Measurements from ENCODE around the gene NKX2-1. TPM values are rescaled to one million over a fixed set of nuclear protein-coding genes. Genes with fewer than 3 reads are reported as not detected.

NKX2-1 gene
- polyA plus RNA-seq, 1 donor from 2014 or later, result 1.5 TPM

DNA sequence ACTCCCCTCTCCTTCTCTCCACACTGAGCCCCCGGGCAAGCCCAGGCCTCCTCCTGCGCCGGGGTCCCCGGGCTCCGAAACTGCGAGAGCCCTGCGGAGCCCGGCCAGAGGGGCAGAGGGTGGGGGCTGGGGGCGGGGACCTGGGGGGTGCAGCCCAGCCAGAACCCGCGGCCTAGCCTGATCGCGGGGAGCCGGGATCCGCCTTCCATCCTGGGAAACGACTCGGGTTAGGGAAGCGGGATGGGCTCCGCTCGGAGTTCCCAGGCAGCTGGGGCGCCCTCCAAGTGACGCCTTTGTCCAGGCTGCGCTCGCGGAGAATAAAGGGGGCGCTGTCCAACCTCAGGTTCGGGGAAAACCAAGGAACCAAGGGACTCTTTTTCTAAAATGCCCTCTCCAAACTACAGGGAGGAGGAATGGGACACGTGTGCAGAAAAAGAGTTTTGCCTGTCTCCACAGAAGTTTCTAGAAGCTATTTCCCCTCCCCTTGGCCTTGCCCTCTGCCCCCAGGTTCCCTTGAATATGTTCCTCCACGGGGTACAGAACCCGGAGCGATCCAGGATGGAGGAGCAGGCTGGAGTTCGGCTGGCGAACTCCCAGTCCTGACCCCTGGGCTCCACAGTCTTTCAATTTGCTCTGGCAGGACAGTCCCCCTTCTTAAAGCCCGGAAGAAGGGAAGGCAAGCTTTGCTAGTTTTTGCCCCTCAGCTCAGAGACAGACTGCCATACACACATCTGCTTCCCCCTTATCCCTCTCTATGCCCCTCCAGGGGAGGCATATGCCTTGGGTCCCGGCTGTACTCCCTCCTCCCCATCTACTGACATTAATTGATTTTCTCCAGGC, 13.9 kb downstream of the NKX2-1 start:
- no peak overlapping the region for H2AFZ ChIP-seq (ENCODE audit: low read depth, low read length)
- TF ChIP-seq REST (IDR thresholded peaks at IDR 0.05; ENCODE audit: borderline replicate concordance), result no peak
- TF ChIP-seq SMC3 (conservative IDR thresholded peaks at IDR 0.05; ENCODE audit: poor library complexity), result no peak
- no peak for TF ChIP-seq EZH2 (IDR thresholded peaks at IDR 0.05; ENCODE audit: borderline replicate concordance, insufficient read depth, low read length, poor library complexity, severe bottlenecking)
- TF ChIP-seq CTCF (IDR thresholded peaks at IDR 0.05; ENCODE audit: poor library complexity, severe bottlenecking), result no peak
- TF ChIP-seq RAD21 (conservative IDR thresholded peaks at IDR 0.05), result no peak
- TF ChIP-seq TAF1 (IDR thresholded peaks at IDR 0.05; ENCODE audit: low read depth), result no peak
- TF ChIP-seq EP300 (conservative IDR thresholded peaks at IDR 0.05; ENCODE audit: poor library complexity, severe bottlenecking), result no peak
- no peak for TF ChIP-seq MXI1 (conservative IDR thresholded peaks at IDR 0.05; ENCODE audit: poor library complexity, severe bottlenecking)
- no peak for TF ChIP-seq POLR2AphosphoS5 (IDR thresholded peaks at IDR 0.05)
- H3K79me2 ChIP-seq (replicated peaks; ENCODE audit: insufficient read depth, low read length), result no peaks in the 10 kb centered on the region
- H3K4me2 ChIP-seq (ENCODE audit: low read length), result no peak overlapping the region
- H3K36me3 ChIP-seq (ENCODE audit: insufficient read depth, low read length), result no peaks in the 10 kb centered on the region
- peaks cover 100% of the 10 kb centered on the region for H3K27me3 ChIP-seq (ENCODE audit: insufficient read depth, low read depth, low read length)
- H3K9me3 ChIP-seq (ENCODE audit: low read length), result peaks cover 4% of the 10 kb centered on the region
- H3K4me3 ChIP-seq (ENCODE audit: low read length), result no peak overlapping the region
- H3K9me2 ChIP-seq (ENCODE audit: insufficient read depth, low read length), result no peaks in the 10 kb centered on the region
- H3K27ac ChIP-seq (ENCODE audit: low read length), result no peak overlapping the region
- H3F3A ChIP-seq (ENCODE audit: insufficient read depth, low read length, poor library complexity, severe bottlenecking), result no peaks in the 10 kb centered on the region
- H4K20me1 ChIP-seq (ENCODE audit: insufficient read depth), result no peaks in the 10 kb centered on the region
- no peak overlapping the region for H3K9ac ChIP-seq (ENCODE audit: low read length)

DNA sequence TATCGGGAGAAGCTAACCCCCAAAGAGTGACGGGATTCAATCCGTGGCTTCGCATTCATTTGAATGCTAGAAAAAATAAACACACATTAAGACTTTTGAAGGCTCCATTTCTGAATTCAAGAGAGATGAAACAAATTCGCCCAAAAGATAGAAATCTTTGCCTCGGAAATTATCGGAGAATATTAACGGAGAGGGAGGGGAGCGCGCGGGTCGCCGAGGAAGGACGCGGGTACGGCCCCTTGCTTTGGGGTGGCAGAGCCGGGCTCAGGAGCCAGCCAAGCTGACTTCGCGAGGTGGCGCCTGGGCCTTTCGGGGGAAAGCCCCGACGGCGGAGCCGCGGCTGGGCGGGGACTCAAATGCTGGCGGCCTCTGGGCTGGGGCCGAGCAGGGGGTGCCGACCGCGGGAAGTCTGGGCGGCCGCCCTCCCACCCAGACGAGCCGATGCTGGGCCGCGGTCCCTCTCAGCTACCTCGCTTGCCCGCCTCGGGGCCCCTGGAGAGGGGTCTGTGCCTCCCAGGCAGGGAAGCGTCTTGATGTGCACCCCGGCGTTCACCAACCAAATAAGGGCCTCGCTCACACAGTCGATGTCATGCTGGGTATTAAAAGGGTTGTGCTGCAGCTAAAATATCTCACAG, 14.7 kb downstream of the NKX2-1 start:
- no peak overlapping the region for H3K27ac ChIP-seq (ENCODE audit: low read length)
- H3K9me3 ChIP-seq (ENCODE audit: low read length), result peaks cover 4% of the 10 kb centered on the region
- no peak overlapping the region for H3K4me2 ChIP-seq (ENCODE audit: low read length)
- H3K4me3 ChIP-seq (ENCODE audit: low read length), result no peak overlapping the region
- no peaks in the 10 kb centered on the region for H3K79me2 ChIP-seq (replicated peaks; ENCODE audit: insufficient read depth, low read length)
- no peaks in the 10 kb centered on the region for H3F3A ChIP-seq (ENCODE audit: insufficient read depth, low read length, poor library complexity, severe bottlenecking)
- H4K20me1 ChIP-seq (ENCODE audit: insufficient read depth), result no peaks in the 10 kb centered on the region
- no peak overlapping the region for H3K9ac ChIP-seq (ENCODE audit: low read length)
- H2AFZ ChIP-seq (ENCODE audit: low read depth, low read length), result no peak overlapping the region
- H3K27me3 ChIP-seq (ENCODE audit: insufficient read depth, low read depth, low read length), result peaks cover 100% of the 10 kb centered on the region
- TF ChIP-seq EZH2 (IDR thresholded peaks at IDR 0.05; ENCODE audit: borderline replicate concordance, insufficient read depth, low read length, poor library complexity, severe bottlenecking) (peak; percentile 81), REST (IDR thresholded peaks at IDR 0.05; ENCODE audit: borderline replicate concordance) (no peak)
- H3K9me2 ChIP-seq (ENCODE audit: insufficient read depth, low read length), result no peaks in the 10 kb centered on the region
- no peaks in the 10 kb centered on the region for H3K36me3 ChIP-seq (ENCODE audit: insufficient read depth, low read length)
